ENCODE measurements around the gene MUC12. TPM values are rescaled to one million over a fixed set of nuclear protein-coding genes. Genes with fewer than 3 reads are reported as not detected.
"Not testable (repeated sequence)": the region's sequence is repeated elsewhere in the genome, so short reads cannot be mapped to it uniquely, and the experiment has no call there.

Gene MUC12
- total RNA-seq, 4 donors from 2014 or later: 1.1 to 2.5 TPM; not detected in 2

DNA sequence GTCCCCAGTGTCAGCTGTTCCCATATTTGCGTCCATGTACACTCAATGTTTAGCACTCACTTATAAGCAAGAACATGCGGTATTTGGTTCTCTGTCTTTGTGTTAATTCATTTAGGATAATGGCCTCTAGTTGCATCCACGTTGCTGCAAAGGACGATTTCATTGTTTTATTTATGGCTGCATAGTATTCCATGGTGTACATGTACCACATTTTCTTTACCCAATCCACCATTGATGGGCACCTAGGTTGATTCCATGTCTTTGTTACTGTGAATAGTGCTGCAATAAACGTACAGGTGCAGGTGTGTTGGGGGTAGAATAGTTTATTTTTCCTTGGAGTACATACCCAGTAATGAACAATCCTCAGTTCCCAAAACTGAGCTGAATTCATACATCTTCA is 91.6 kb downstream of the MUC12 start:
- TF ChIP-seq, protein P1, sequence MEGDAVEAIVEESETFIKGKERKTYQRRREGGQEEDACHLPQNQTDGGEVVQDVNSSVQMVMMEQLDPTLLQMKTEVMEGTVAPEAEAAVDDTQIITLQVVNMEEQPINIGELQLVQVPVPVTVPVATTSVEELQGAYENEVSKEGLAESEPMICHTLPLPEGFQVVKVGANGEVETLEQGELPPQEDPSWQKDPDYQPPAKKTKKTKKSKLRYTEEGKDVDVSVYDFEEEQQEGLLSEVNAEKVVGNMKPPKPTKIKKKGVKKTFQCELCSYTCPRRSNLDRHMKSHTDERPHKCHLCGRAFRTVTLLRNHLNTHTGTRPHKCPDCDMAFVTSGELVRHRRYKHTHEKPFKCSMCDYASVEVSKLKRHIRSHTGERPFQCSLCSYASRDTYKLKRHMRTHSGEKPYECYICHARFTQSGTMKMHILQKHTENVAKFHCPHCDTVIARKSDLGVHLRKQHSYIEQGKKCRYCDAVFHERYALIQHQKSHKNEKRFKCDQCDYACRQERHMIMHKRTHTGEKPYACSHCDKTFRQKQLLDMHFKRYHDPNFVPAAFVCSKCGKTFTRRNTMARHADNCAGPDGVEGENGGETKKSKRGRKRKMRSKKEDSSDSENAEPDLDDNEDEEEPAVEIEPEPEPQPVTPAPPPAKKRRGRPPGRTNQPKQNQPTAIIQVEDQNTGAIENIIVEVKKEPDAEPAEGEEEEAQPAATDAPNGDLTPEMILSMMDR (IDR thresholded peaks at IDR 0.05): no peak
- no peak for TF ChIP-seq POLR2A (IDR thresholded peaks at IDR 0.05; ENCODE audit: low read depth)
- TF ChIP-seq EP300 (IDR thresholded peaks at IDR 0.05): no peak
- TF ChIP-seq POLR2AphosphoS5 (IDR thresholded peaks at IDR 0.05): no peak
- WGBS: 92% methylated on average over 5 of the region's 5 CpGs
- no peak for DNase-seq (ENCODE audit: extremely low spot score)
- Histone ChIP-seq H3K27me3 (peaks cover 0 to 85% (median 5%) of the 10 kb centered on the region in 4 donors), H3K36me3 (no peaks in the 10 kb centered on the region), H3K4me3 (no peak overlapping the region), H3K9me3 (no peaks in the 10 kb centered on the region), H3K4me1 (peaks cover 0 to 4% (median 0%) of the 10 kb centered on the region in 4 donors), H3K27ac (replicated peaks in 1 of 4) (no peak overlapping the region)
- intact Hi-C loops (cut with DNase I): no loop called here

DNA sequence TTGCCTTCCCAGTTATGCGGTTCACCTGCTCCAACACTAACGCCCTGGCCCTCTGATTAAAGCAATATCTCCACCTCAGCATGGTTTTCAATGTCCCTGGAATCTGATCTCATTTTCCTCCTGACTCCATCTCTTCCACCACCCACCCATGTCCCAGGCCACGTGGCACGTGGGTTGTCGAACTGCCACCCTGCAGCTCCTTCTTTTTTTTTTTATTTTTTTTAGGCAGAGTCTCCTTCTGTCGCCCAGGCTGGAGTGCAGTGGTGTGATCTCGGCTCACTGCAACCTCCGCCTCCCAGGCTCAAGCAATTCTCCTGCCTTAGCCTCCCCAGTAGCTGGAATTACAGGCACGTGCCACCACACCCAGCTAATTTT is 94.8 kb downstream of the MUC12 start:
- H3K27ac ChIP-seq (replicated peaks in 1 of 4); DNase-seq (ENCODE audit: extremely low spot score); H3K4me1 ChIP-seq; H3K4me3 ChIP-seq; intact Hi-C loops (cut with DNase I); H3K9me3 ChIP-seq; H3K36me3 ChIP-seq: not testable (repeated sequence)
- WGBS: 74% methylated on average over 9 of the region's 9 CpGs
- peaks cover 0 to 74% (median 8%) of the 10 kb centered on the region in 4 donors for H3K27me3 ChIP-seq

DNA sequence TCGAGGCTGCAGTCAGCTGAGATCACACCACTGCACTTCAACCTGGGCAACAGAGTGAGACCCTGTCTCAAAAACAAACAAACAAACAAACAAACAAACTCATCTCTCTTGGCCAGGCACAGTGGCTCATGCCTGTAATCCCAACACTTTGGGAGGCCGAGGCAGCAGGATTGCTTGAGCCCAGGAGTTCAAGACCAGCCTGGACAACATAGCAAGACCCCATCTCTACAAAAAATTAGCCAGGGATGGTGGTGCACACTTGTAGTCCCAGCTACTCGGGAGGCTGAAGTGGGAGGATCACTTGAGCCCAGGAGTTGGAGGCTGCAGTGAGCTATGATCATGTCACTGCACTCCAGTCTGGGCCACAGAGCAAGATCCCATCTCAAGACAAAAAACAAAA is 95.8 kb downstream of the MUC12 start:
- 90% methylated on average over 3 of the region's 3 CpGs for WGBS

DNA sequence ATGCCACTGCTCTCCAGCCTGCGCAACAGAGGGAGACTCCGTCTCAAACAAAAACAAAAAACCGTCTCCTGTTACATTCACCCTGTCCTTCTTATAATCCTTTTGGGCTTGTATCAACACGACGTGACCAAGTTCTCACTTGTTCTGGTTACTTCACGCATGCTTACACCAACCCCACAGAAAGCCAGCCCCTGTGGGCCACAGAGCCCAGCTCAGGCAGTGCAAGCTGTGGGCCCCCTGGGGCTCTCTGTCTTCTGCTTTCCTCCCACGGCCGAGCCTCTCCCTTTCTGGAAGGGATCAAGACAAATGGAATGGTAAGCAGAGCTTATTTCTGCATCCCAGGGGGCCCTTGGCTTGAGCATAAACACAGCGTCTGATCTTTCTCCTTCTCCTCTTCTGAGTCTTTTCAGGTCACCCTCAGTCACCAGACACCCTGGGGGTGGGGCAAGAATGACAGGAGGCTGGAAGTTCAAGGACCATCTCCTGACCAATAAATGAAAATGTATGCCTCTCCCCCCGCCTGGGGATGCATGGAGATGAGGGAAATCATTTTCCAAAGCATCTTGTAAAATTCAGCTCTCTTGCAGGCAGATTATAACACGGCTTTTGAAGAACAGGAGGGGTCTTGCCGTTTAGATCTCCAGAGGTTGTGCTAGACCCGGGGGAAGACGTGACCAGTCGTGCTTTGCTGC is 96.9 kb downstream of the MUC12 start:
- Histone ChIP-seq H3K4me3 (no peak overlapping the region), H3K27ac (replicated peaks in 1 of 4) (no peak overlapping the region), H3K36me3 (no peaks in the 10 kb centered on the region), H3K4me1 (no peaks in the 10 kb centered on the region), H3K9me3 (no peaks in the 10 kb centered on the region), H3K27me3 (peaks cover 0 to 66% (median 8%) of the 10 kb centered on the region in 4 donors)
- intact Hi-C loops (cut with DNase I): no loop called here
- WGBS: 29% methylated on average over 15 of the region's 15 CpGs
- DNase-seq (ENCODE audit: extremely low spot score): no peak
- TF ChIP-seq, protein P1 (IDR thresholded peaks at IDR 0.05): no peak
- no peak for TF ChIP-seq POLR2A (IDR thresholded peaks at IDR 0.05; ENCODE audit: low read depth)

More for the DNA sequence above, 95.8 kb downstream of the MUC12 start:
- H3K9me3 ChIP-seq; H3K27ac ChIP-seq (replicated peaks in 1 of 4); H3K4me1 ChIP-seq; DNase-seq (ENCODE audit: extremely low spot score); intact Hi-C loops (cut with DNase I); H3K4me3 ChIP-seq; H3K36me3 ChIP-seq: not testable (repeated sequence)
- peaks cover 0 to 67% (median 8%) of the 10 kb centered on the region in 4 donors for H3K27me3 ChIP-seq

DNA sequence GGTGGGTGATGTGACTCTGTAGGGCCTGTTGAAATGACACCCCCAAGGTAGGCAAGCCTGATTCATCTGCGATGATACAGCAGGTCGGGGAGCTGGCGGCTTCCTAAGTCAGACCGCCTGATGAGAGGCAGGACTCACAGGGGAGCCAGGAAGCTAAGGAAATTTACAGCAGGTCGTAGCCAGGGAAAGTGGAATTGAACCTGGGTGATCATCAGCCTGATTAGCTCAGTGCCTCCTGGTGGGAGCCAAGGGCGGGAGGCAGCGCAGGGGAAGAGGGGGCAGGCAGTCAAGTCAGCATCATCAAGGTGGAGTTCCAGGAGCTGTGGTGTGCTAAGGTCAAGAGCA is 97.4 kb downstream of the MUC12 start:
- DNase-seq (ENCODE audit: extremely low spot score): no peak
- Histone ChIP-seq H3K27ac (replicated peaks in 1 of 4) (no peak overlapping the region), H3K4me1 (no peaks in the 10 kb centered on the region), H3K27me3 (peaks cover 0 to 61% (median 8%) of the 10 kb centered on the region in 4 donors), H3K9me3 (no peaks in the 10 kb centered on the region), H3K4me3 (no peak overlapping the region), H3K36me3 (no peaks in the 10 kb centered on the region)
- intact Hi-C loops (cut with DNase I): no loop called here
- TF ChIP-seq, protein P1 (IDR thresholded peaks at IDR 0.05): no peak
- no peak for TF ChIP-seq EP300 (IDR thresholded peaks at IDR 0.05)
- TF ChIP-seq POLR2AphosphoS5 (IDR thresholded peaks at IDR 0.05): no peak
- TF ChIP-seq POLR2A (IDR thresholded peaks at IDR 0.05; ENCODE audit: low read depth): no peak
- WGBS: 77% methylated on average over 7 of the region's 7 CpGs

DNA sequence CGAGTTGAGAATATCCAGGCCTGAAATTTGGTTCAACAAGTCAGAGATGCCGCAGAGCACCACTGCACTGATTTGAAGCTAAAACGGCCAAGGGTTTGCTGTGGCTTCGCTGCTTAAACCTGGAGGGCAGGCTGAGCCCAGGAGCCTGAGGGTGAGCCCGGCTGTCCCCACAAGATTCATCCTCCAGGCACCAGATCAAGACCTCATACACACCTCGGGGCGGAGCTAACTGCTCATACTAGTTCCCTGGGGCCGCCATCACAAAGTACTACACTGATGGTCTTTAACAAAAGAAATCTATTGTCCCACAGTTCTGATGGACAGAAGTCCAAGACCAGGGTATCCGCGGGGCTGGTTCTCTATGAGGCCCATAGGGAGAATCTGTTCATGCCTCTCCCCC is 99.0 kb downstream of the MUC12 start:
- no peak overlapping the region for H3K4me3 ChIP-seq
- intact Hi-C loops (cut with DNase I): no loop called here
- no peaks in the 10 kb centered on the region for H3K36me3 ChIP-seq
- DNase-seq (ENCODE audit: extremely low spot score): no peak
- peaks cover 0 to 47% (median 8%) of the 10 kb centered on the region in 4 donors for H3K27me3 ChIP-seq
- H3K27ac ChIP-seq (replicated peaks in 1 of 4): no peak overlapping the region
- WGBS: 90% methylated on average over 9 of the region's 10 CpGs
- no peaks in the 10 kb centered on the region for H3K9me3 ChIP-seq
- TF ChIP-seq, protein P1 (IDR thresholded peaks at IDR 0.05): no peak
- no peaks in the 10 kb centered on the region for H3K4me1 ChIP-seq

All from esophagus muscularis mucosa (tissue), 4 donors.